GM18511 (cell line): Measurements from ENCODE around the gene LARGE1.

Source experiments
- ATAC-seq: cut with Tn5 transposase; IDR thresholded peaks from one replicate; pipeline ENCODE4 v1.9.1; 2021; ENCODE audit warnings: mild to moderate bottlenecking, moderate library complexity; ENCODE audit not compliant: unreplicated experiment

LARGE1 gene

DNA sequence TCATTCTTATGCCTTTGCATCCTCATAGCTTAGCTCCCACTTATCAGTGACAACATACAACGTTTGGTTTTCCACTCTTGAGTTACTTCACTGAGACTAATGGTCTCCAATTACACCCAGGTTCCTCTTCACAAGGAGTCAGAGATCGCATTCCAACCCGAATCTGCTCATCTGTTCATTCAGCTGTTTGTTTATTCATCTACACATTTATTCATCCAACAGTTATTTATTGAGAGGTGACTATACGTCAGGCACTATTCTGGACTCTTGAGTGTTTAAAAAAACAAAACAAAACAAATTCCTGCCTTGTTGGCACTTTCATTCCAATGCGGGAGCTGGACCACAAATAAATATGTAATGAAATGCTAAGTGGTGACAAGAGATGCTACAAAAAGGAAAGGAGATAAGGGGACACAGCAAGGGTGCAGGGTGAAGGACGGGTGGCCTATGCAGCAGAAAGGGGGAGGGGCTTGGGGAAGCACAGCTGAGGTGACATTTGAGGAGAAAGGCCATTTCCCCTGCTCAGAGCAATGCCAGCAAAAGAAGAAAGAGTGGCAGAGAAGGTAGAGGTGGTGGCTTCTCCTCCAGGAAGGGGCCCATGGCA is 468.3 kb downstream of the LARGE1 start:
- ATAC-seq: no peak

DNA sequence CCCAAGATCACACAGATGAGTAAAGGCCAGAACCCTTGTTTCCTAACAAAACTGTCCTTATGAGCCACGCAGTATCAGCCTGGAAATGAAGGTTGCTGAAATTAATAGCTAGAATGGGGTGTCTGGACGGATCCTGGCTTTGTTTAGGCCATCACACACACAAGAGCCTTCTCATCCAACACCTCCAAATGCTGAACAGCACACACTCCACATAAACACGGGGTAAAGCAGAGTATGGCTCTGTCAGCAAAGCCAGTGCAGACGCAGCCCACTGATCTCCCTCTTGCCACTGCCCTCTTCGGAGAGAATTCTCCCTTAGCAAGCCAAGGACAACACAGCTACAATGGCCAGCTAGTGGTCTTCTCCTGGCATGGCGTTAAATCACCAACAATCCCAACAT is 469.5 kb downstream of the LARGE1 start:
- ATAC-seq: no peak

DNA sequence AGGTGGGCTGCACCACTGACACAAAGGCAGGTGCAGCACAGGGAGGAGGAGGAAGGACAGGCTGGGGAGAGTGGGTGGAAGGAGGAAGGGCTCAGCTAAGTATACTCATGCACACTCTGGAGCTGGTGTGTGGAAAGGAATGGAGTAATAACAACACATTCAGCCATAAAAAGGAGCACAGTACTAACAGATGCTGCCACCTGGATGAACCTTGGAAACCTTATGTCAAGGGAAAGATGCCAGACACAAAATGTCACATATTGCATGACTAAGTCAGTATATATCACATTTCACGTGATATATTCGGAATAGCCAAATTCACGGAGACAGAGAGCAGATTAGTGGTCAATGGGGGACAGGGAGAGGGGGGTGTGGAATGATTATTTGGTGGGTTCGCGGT is 472.5 kb downstream of the LARGE1 start:
- ATAC-seq: no peak

GRCh38 chr22:33443683-33444082 is 476.6 kb downstream of the LARGE1 start:
- no peak for ATAC-seq

- no peak for ATAC-seq
Measured at GRCh38 chr22:33440756-33441155, 479.5 kb downstream of the LARGE1 start.

GRCh38 chr22:33438273-33438672 is 482.0 kb downstream of the LARGE1 start:
- no peak for ATAC-seq

GRCh38 chr22:33431300-33431699 is 489.0 kb downstream of the LARGE1 start:
- no peak for ATAC-seq

GRCh38 chr22:33429281-33429680 is 491.0 kb downstream of the LARGE1 start:
- no peak for ATAC-seq

DNA sequence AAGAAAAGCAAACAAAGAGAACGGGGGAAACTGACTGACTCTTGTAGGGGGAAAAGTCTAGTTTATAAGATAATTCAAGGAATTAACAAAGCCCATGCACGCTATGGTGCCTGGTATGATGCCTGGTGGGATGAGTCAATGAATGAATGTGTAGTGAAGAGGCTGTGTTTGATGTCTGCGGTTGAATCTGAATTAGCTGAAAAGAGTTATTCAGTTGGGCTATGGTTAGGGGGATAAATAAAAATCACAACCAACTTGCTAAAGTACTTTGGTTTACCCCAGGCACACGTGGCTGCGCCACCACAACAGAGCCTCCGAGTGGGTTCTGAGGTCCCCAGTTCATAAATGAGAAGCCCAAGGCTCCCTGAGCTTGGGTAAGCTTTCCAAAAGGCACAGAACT is 492.8 kb downstream of the LARGE1 start:
- no peak for ATAC-seq

DNA sequence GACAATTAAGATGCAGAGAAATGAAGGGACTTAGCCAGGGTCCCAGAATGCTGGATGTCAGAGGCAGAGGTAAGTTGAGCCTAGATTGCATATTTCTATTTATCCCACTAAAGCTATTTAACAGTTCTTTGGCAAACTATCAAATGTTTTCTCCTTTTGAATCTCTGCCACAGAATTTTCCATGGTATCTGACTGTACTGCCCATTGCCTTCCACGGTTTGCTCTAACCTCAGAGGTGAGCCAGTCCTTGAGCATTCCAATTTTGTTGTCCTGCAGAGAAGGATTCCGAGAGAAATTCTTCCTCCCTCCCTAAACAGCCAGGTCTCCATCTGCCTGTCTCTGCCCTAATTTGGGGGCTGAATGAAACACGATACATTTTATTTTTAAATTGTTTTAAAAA is 493.8 kb downstream of the LARGE1 start:
- no peak for ATAC-seq

- no peak for ATAC-seq
Measured at GRCh38 chr22:33421859-33422258, 498.4 kb downstream of the LARGE1 start.

- no peak for ATAC-seq
Measured at GRCh38 chr22:33418484-33418883, 501.8 kb downstream of the LARGE1 start.

GRCh38 chr22:33415401-33415800 is 504.9 kb downstream of the LARGE1 start:
- no peak for ATAC-seq

DNA sequence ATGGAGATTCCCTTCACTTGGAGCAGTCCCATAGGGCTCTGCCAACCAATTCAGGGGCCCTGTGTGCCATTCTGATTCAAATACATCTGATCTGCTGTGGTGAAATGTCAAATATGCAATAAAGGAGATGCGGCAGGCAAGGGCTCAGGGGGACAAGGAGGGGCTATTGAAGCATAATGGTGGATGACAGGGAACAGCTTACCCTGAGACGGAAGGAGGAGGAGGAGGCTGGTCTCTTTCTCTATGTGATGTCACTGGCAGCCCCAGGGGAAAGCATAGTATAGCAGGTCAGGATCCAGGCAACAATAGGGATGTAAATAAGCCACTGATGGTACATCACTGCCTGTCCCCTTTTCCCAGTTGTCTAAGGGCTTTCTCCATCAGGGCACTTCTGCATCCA is 511.2 kb downstream of the LARGE1 start:
- ATAC-seq: no peak

DNA sequence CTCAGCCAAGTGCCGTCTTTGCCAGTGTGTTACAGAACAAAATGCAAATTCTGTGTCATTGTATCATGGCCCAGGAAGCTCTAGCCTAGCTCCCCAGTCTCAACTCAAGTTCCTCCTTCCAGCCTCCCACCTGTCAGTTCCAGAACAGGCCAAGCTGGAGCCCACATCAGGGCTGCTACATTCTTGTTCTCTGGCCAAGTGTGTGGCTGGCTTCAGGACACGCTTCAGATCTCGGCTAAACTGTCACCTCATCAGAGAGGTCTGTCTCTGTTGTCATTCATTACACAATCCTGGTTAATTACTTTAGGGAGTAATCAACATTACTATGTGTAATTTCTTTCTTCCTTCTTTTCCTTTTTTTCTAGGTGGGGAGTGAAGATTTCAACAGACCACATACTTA is 515.1 kb downstream of the LARGE1 start:
- no peak for ATAC-seq

- ATAC-seq: no peak
Measured at GRCh38 chr22:33404723-33405122, 515.6 kb downstream of the LARGE1 start.

- no peak for ATAC-seq
Measured at GRCh38 chr22:33402325-33402724, 518.0 kb downstream of the LARGE1 start.

GRCh38 chr22:33401291-33401690 is 519.0 kb downstream of the LARGE1 start:
- ATAC-seq: no peak

DNA sequence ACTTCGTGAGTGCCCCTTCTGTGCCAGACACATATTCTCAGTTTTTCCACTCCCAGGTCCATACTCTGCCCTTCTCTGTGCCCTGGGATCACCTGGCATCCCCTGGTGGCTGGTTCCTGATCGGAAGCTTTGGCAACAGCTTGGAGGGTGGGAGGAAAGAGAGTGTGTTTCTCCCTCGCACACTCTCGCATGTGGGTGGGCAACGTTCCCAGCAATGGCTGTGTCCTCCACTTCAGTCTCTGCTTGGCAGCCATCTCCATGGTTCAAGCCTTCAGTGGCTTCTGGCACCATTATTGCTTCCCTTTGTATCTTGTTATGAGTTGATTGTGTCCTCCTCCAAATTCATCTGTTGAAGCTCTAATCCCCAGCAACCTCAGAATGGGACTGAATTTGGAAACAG is 519.4 kb downstream of the LARGE1 start:
- no peak for ATAC-seq

- no peak for ATAC-seq
Measured at GRCh38 chr22:33400061-33400840, 520.0 kb downstream of the LARGE1 start.

GRCh38 chr22:33397381-33397907 is 522.8 kb downstream of the LARGE1 start:
- no peak for ATAC-seq

DNA sequence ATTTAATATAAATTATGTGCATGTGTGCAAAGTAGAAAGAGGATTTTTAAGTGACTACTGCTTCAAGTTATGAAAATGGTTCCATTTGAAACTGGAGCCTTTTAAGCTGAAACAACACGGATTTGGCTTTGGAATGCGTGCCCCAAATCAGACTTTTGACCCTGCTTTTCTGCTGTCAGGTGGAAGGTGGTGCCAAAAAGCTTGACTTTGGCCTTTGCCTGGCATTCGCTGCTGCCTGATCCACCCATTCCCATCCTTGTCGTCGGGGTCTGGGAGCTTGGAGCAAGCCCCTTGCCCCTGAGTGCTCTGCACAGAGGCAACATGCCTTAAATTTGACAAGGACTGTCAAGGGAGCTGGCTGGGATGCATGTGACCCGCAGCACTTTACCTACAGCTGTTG is 526.8 kb downstream of the LARGE1 start:
- no peak for ATAC-seq
